Neural progenitor cell (in vitro differentiated cells): ENCODE measurements around the gene NKX2-1. TPM values are rescaled to one million over a fixed set of nuclear protein-coding genes. Genes with fewer than 3 reads are reported as not detected.
A peak's percentile ranks its signal among the peaks of the same experiment; 100 is the strongest.

Experiments used
- DNase-seq: peaks from one replicate; pipeline ENCODE4 v3.0.0-alpha.2; 2016; ENCODE audit warnings: low spot score
- H2AFZ ChIP-seq: fragments of 200-600 bp; sonication (generic); replicated peaks from 2 replicates; pipeline ENCODE4 v1.6.1; 2016; ENCODE audit warnings: antibody characterized with exemption
- H3F3A ChIP-seq: fragments of 200-600 bp; sonication (generic); 2 replicates; pipeline ENCODE4 v1.6.1; 2016; ENCODE audit warnings: antibody characterized with exemption, low read depth
- H3K27ac ChIP-seq: fragments of 200-600 bp; sonication (generic); 2 replicates; pipeline ENCODE4 v1.5.1; 2016; ENCODE audit warnings: mild to moderate bottlenecking
- H3K27me3 ChIP-seq: fragments of 200-600 bp; sonication (generic); 2 replicates; pipeline ENCODE4 v1.6.1; 2016; ENCODE audit warnings: mild to moderate bottlenecking, moderate library complexity
- H3K36me3 ChIP-seq: fragments of 200-600 bp; sonication (generic); 2 replicates; pipeline ENCODE4 v1.5.1; 2016
- H3K4me1 ChIP-seq: fragments of 200-600 bp; sonication (generic); 2 replicates; pipeline ENCODE4 v1.6.1; 2016; ENCODE audit warnings: mixed run types
- H3K4me2 ChIP-seq: fragments of 200-600 bp; sonication (generic); 2 replicates; pipeline ENCODE4 v1.6.1; 2016
- H3K4me3 ChIP-seq: fragments of 200-600 bp; sonication (generic); 2 replicates; pipeline ENCODE4 v1.5.1; 2016
- H3K79me2 ChIP-seq: fragments of 200-600 bp; sonication (generic); 2 replicates; pipeline ENCODE4 v1.6.1; 2016; ENCODE audit warnings: low read depth
- H3K9ac ChIP-seq: fragments of 200-600 bp; sonication (generic); 2 replicates; pipeline ENCODE4 v1.6.1; 2016
- H3K9me3 ChIP-seq: fragments of 200-600 bp; sonication (generic); 2 replicates; pipeline ENCODE4 v1.5.1; 2016; ENCODE audit warnings: low read depth
- H4K20me1 ChIP-seq: fragments of 200-600 bp; sonication (generic); 2 replicates; pipeline ENCODE4 v1.6.1; 2016; ENCODE audit warnings: low read depth
- H3K27ac Mint-ChIP-seq: 3 replicates; pipeline ENCODE4 v1.8.0; 2021; ENCODE audit warnings: mixed read lengths
- H3K27me3 Mint-ChIP-seq: 2 replicates; pipeline ENCODE4 v1.8.0; 2022; ENCODE audit warnings: low read depth, mild to moderate bottlenecking, inconsistent platforms, moderate library complexity, mixed read lengths; ENCODE audit not compliant: insufficient read depth
- H3K36me3 Mint-ChIP-seq: 3 replicates; pipeline ENCODE4 v1.8.0; 2021; ENCODE audit warnings: mixed read lengths
- H3K4me1 Mint-ChIP-seq: 3 replicates; pipeline ENCODE4 v1.8.0; 2021; ENCODE audit warnings: mixed read lengths
- H3K4me3 Mint-ChIP-seq: 3 replicates; pipeline ENCODE4 v1.8.0; 2021; ENCODE audit warnings: mild to moderate bottlenecking, moderate library complexity, mixed read lengths
- H3K9me3 Mint-ChIP-seq: 3 replicates; pipeline ENCODE4 v1.8.0; 2020; ENCODE audit warnings: mixed read lengths
- CTCF ChIP-seq: fragments of 200-600 bp; sonication (generic); IDR thresholded peaks from 2 replicates; pipeline ENCODE4 v1.5.1; 2017; ENCODE audit warnings: antibody characterized with exemption, mild to moderate bottlenecking
- EZH2 ChIP-seq: fragments of 200-600 bp; sonication (generic); IDR thresholded peaks from 2 replicates; pipeline ENCODE4 v1.6.1; 2017; ENCODE audit warnings: antibody characterized with exemption, mild to moderate bottlenecking, moderate library complexity
- EZH2phosphoT487 ChIP-seq: fragments of 200-600 bp; sonication (generic); IDR thresholded peaks from 2 replicates; pipeline ENCODE4 v1.6.1; 2017; ENCODE audit warnings: antibody characterized with exemption
- total RNA-seq: library from RNA; depleted of rRNA; stranded (reverse); fragments of >200 nt; gene quantifications from 2 replicates; pipeline ENCODE4 v1.2.3, GENCODE V29; 2015; ENCODE audit warnings: low replicate concordance

NKX2-1 gene
- total RNA-seq, 1 donor from 2014 or later: not detected

DNA sequence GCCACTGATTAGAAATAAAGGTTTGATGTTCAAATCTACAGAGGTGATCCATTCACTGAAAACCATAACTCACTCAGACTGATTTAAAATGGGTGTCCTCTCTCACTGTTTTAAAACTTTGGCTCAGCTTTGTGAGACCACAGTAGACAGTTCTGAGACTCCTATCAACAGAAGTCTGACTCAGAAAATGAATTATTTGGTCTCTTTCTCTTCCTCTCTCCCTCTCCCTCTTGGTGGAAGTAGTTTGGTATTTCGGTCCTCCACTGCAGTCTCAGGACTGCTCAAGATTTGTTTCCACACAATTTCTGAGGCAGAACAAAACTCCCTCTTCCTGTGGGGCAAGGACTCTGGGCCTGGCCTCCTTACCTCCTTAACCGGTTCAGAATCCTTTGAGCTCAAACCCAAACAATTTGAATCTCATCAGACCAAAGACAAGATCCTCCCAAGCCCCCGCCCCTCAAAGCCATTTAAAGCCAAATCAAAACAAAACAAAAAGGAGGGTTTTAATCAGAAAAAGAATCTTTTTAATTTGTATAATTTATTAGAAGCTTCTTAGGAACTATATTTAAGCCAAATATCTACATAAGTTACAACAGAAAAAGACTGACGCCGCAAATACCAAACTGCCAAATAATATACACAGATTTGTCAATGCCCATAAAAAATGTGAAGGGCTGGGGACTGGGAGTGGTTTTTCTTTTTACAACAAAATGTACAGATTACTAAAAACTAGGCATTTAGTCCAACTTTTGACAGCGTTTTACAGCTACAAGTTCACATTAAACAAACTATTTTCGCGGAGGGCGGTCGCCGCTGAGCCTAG is 3.9 kb downstream of the NKX2-1 start:
- H3K27me3 Mint-ChIP-seq: peaks cover 79% of the 10 kb centered on the region
- H3K27ac ChIP-seq: no peak overlapping the region
- DNase-seq: no peak
- peaks cover 100% of the 10 kb centered on the region for H3K27me3 ChIP-seq
- peaks cover 42% of the 10 kb centered on the region for H3F3A ChIP-seq
- H3K36me3 ChIP-seq: no peaks in the 10 kb centered on the region
- no peak overlapping the region for H3K4me2 ChIP-seq
- H4K20me1 ChIP-seq: peaks cover 98% of the 10 kb centered on the region
- TF ChIP-seq EZH2 (peak; percentile 85), EZH2phosphoT487 (peak; percentile 76), CTCF (no peak)
- H3K36me3 Mint-ChIP-seq: no peaks in the 10 kb centered on the region
- H3K9me3 ChIP-seq: no peaks in the 10 kb centered on the region
- no peak overlapping the region for H3K9ac ChIP-seq
- H2AFZ ChIP-seq: no peak overlapping the region
- H3K4me3 ChIP-seq: no peak overlapping the region
- no peak overlapping the region for H3K4me3 Mint-ChIP-seq
- H3K27ac Mint-ChIP-seq: no peak overlapping the region
- peaks cover 23% of the 10 kb centered on the region for H3K4me1 ChIP-seq
- H3K4me1 Mint-ChIP-seq: peaks cover 7% of the 10 kb centered on the region
- no peaks in the 10 kb centered on the region for H3K79me2 ChIP-seq
- peaks cover 4% of the 10 kb centered on the region for H3K9me3 Mint-ChIP-seq

- peaks cover 80% of the 10 kb centered on the region for H3K27me3 Mint-ChIP-seq
- TF ChIP-seq EZH2 (no peak), EZH2phosphoT487 (no peak), CTCF (no peak)
- peaks cover 19% of the 10 kb centered on the region for H3K4me1 ChIP-seq
- H3K9me3 Mint-ChIP-seq: peaks cover 6% of the 10 kb centered on the region
- H3K9me3 ChIP-seq: no peaks in the 10 kb centered on the region
- no peak overlapping the region for H2AFZ ChIP-seq
- H3K9ac ChIP-seq: no peak overlapping the region
- no peak overlapping the region for H3K27ac Mint-ChIP-seq
- H4K20me1 ChIP-seq: peaks cover 98% of the 10 kb centered on the region
- H3K4me3 ChIP-seq: no peak overlapping the region
- H3K4me2 ChIP-seq: no peak overlapping the region
- peaks cover 7% of the 10 kb centered on the region for H3K4me1 Mint-ChIP-seq
- peaks cover 46% of the 10 kb centered on the region for H3F3A ChIP-seq
- H3K36me3 Mint-ChIP-seq: no peaks in the 10 kb centered on the region
- H3K36me3 ChIP-seq: no peaks in the 10 kb centered on the region
- no peak overlapping the region for H3K4me3 Mint-ChIP-seq
- H3K27me3 ChIP-seq: peaks cover 100% of the 10 kb centered on the region
- no peak overlapping the region for H3K27ac ChIP-seq
- DNase-seq: no peak
- no peaks in the 10 kb centered on the region for H3K79me2 ChIP-seq
These were observed 4.9 kb downstream of the NKX2-1 start for GRCh38 chr14:36515105-36515593.

- peak; percentile 68 for DNase-seq
These were observed 5.5 kb downstream of the NKX2-1 start for GRCh38 chr14:36514278-36515104.

More at GRCh38 chr14:36514278-36515104, 5.5 kb downstream of the NKX2-1 start:
- Histone ChIP-seq H3K4me2 (no peak overlapping the region), H3K79me2 (no peaks in the 10 kb centered on the region), H3K4me1 (peaks cover 17% of the 10 kb centered on the region), H3K9me3 (no peaks in the 10 kb centered on the region), H3K4me3 (no peak overlapping the region), H4K20me1 (peaks cover 98% of the 10 kb centered on the region), H2AFZ (no peak overlapping the region), H3K36me3 (no peaks in the 10 kb centered on the region), H3K9ac (no peak overlapping the region), H3K27me3 (peaks cover 100% of the 10 kb centered on the region), H3F3A (peaks cover 53% of the 10 kb centered on the region), H3K27ac (no peak overlapping the region)
- Mint-ChIP-seq H3K36me3 (no peaks in the 10 kb centered on the region), H3K27ac (no peak overlapping the region), H3K27me3 (peaks cover 81% of the 10 kb centered on the region), H3K9me3 (peaks cover 7% of the 10 kb centered on the region), H3K4me1 (peaks cover 7% of the 10 kb centered on the region), H3K4me3 (no peak overlapping the region)
- TF ChIP-seq EZH2phosphoT487 (peak; percentile 76), CTCF (no peak), EZH2 (peak; percentile 95)
